HG03097 (cell line): ENCODE measurements around the gene DGCR2.

Experiments used
- ATAC-seq: cut with Tn5 transposase; IDR thresholded peaks from one replicate; pipeline ENCODE4 v1.9.1; 2021; ENCODE audit not compliant: unreplicated experiment, low FRiP score

The DGCR2 gene

GRCh38 chr22:19109198-19110063 is 12.8 kb downstream of the DGCR2 start:
- ATAC-seq = peak; percentile 59

GRCh38 chr22:19108807-19109197 is 13.4 kb downstream of the DGCR2 start:
- no peak for ATAC-seq

DNA sequence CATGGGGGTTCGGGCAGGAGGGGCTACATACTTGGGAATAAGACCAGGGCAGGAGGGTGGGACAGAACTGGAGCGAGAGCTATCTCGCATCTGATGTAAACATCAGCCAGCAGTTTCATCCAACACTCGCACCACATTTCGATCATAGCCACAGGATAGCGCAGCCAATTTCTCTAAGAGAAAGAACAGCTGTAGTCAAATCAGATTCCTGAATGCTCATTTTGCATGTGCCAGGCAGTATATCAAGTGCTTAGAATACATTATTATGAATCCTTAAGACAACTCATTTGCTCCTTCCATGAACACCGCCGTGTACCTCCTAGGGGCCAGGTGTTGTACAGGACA is 14.5 kb downstream of the DGCR2 start:
- ATAC-seq = no peak

DNA sequence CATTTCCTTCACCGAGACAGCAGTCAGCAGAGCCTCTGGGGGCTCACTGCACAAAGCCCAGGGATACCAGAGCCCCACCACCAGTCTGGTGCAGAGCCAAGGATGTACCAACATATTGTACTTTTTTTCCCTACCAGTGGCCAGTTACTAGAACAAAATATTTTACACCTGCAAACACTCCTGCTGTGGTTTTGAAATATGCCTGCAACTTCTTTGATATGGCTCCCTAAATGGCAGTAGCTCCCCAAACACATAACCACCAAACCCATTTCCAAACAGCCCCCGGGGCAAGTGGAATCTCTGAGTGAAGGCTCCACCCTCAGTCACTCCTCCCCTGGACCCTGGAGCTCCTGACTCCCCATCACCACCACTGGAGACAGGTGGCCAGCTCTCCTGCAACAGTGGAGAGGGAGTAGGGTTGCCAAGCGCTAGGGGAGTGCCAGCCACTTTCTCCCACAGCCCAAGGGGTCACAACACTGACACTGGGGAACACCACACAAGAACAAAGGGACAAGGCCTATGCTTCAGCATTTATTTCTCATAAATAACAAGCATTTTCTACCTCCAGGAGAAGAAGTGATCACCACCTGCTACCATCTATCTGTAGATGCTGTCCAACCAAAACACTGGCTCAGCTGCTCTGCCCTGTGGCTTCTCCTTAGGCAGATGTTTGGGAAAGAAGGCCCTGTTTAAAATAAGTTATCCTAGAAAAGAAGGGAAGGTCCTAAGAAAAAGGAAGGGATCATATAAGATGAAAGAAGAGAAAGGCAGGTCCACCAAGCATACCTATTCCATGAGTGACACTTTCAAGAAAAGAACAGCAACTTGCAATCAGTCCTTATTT is 15.1 kb downstream of the DGCR2 start:
- ATAC-seq = no peak

DNA sequence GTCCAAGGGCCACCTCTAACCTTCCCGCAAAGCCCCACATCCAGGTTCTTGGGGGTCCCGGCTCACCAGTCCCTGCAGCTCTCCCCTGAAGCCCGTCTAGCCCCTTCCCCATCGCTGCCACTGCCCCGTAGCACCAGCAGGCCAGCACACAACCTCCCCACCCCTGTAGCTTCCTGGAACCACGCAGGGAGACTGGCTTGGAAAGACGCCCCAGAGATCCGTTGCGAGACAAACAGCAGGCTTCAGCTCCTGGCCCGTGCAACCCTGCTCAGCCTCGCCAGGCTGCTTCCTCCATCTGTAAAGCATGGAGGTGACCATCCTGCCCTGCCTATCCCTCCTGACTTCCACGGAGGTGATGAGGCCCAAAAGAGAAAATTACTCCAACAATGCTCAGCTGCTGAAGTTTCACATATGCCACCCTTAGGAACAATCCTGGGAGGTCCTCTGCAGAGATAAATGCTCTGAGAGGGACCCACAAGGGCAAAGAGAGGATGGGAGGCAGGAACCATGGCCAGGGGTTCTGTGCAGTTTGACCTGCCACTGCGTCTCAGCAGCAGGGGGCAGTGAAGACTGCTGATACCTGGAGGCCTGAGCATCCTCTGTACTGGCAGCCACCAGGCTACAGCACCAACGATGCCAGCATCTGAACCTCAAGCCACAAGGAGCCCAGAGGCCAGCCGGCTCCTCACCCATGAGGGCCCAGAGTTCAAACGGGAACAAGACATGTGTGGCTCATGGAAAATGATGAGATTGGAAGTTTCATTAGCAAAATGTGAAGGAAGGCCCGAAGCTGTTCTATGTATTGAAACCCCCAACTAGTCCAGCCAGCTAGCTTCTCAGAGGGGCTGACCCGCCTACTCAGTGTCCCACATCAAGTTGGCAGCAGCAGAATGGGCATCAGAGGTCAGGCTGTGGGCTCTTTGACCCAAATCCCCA is 16.1 kb downstream of the DGCR2 start:
- ATAC-seq = no peak

- no peak for ATAC-seq
These were observed 16.8 kb downstream of the DGCR2 start for GRCh38 chr22:19105456-19105855.

- ATAC-seq = no peak
These were observed 18.1 kb downstream of the DGCR2 start for GRCh38 chr22:19103880-19104821.

GRCh38 chr22:19098157-19098556 is 24.1 kb downstream of the DGCR2 start:
- ATAC-seq = no peak

GRCh38 chr22:19097518-19097917 is 24.7 kb downstream of the DGCR2 start:
- ATAC-seq = no peak

DNA sequence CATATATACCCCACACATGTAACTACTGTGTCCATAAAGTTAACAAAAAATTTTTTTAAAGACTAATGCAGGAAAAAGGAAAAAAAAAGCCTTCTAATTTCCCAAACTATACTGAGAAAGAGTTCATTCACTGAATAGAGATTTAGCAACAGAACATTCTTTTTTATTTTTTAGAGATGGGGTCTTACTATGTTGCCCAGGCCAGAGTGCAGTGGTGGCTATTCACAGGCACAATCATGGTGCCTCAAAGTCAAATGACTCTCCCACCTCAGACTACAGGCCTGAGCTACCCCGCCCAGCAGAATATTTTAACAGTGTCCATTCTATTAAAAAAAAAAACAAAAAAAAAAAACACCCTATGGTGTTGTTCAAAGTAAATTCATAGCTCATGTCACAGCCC is 25.7 kb downstream of the DGCR2 start:
- ATAC-seq = no peak

DNA sequence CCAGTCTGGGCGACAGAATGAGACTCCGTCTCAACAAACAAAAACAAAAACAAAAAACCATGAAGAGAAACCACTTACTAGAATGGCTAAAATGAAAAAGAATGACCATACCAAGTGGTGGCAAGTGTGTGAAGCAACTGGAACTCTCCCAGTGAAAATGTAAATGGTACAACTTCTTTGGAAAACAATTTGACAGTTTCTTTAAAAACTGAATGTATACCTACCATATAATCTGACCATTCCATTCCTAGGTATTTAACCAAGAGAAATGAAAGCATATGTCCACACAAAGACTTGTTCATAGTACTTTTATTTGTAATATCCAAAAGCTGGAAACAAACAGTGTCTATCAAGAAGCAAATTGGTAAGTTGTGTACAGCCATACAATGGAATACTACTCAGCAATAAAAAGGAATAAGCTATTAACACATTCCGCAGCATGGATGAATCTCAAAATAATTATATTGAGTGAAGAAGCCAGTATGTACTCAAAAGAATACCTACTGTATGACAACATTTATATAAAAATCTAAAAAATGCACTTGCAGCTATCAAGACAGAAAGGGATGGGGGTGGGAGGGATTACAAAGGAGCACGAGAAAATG is 27.7 kb downstream of the DGCR2 start:
- ATAC-seq = no peak

- ATAC-seq = no peak
These were observed 29.5 kb downstream of the DGCR2 start for GRCh38 chr22:19092725-19093124.

DNA sequence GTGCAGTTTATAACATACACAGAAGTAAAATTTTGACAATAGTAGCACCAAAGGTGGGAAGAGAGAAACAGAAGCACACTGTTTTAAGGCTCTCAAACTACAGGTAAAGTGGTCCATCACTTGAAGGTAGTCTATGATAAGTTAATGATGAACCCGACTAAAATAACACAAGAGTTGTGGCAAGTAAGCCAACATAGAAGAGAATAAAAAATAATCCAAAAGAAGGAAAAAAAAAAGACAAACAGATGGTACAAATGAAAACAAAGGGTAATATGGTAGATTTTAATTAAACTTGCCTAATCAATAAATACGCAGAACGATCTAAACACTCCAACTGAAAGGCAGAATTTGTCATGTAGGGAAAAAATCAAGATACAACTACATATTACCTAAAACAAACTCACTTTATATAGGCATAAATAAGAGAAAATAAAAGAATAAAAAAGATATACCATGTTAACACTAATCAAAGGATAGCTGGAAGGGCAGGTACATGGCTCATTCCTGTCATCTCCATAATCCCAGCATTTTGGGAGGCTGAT is 31.6 kb downstream of the DGCR2 start:
- ATAC-seq = no peak

DNA sequence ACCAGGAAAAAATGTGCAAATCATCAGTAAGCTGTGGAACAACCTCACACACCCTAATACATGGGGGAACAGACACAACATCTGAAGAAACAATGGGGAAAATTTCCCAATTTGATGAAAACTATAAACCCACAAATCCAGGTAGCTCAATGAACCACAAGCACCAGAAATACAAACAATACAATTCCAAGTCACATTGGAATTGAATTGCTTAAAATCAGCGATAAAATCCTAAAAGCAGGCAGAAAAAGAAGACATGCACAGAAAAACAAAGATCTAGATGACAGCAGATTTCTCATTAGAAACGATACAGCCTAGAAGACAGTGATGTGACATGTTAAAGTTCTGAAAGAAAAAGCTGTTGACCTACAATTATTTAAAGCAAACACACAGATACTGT is 32.0 kb downstream of the DGCR2 start:
- ATAC-seq = no peak

DNA sequence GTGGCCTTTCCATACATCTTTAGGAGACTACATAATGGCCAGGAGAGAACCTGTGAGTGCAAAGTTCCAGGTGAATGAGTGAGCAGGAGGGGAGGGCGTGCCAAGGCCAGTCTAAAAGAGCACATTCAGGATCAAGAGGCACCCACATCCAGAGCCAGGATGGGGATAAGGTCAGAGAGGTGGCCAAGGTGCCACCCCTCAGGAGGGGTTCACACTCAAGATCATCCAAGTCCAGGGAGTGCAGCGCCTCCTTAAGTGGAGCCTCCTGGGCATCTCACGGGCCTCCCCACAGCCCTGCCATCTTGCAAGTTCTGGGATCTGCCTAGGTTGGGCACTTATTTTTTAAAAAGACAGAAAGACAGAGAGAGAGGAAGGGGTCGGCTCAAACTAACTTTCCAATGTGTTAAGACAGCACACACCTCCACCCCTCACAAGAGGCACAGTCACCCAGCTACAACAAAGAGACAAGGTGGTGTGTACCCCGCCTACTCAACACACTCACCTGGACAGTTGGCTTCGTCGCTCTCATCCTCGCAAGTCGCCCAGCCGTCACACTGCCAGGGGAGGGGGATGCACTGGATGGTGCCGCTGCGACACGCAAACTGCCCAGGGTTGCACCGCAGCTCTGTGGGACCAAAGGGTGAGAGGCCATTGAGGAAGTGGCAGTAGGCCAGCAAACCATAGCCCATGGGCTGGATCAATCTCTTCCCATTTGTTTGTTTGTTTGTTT is 33.2 kb downstream of the DGCR2 start:
- no peak for ATAC-seq

DNA sequence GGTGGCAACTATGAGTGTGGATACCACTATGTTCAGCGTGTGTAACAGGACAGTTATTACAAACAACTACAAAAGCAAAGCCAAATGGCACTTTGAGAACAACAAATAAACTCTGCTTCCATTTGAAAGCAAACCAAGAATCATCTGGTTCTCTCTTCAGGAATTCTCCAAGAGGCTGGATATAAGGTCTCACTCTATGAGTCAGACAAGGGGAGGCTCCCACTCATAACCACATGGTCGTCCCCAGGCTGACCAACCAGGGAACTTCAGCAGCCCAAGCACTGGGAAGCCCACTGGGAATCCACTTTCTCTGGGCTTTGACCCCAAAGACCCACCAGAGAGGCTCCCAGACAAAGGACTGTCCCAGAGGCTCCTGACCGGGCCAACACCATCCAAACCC is 35.3 kb downstream of the DGCR2 start:
- no peak for ATAC-seq

DNA sequence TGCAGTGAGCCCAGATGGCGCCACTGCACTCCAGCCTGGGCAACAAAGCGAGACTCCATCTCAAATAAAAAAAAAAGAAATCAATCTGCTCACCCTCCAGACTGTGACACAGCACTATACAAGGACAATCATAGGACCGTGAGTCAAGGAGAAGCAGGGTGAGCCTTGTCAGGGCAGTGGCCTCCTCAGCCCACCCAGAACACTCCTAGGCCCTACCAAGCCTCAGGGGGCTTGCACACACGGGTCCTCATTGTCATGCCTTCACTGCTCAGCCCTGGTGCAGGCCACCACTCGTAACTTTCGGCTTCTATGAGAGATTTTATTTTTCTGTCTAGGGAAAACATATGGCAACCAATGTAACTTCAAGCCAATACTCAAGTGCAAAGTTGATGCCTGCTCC is 35.8 kb downstream of the DGCR2 start:
- ATAC-seq = no peak

- ATAC-seq = no peak
These were observed 36.9 kb downstream of the DGCR2 start for GRCh38 chr22:19085233-19085718.
